ENCODE measurements around the gene MAD1L1.

DNA sequence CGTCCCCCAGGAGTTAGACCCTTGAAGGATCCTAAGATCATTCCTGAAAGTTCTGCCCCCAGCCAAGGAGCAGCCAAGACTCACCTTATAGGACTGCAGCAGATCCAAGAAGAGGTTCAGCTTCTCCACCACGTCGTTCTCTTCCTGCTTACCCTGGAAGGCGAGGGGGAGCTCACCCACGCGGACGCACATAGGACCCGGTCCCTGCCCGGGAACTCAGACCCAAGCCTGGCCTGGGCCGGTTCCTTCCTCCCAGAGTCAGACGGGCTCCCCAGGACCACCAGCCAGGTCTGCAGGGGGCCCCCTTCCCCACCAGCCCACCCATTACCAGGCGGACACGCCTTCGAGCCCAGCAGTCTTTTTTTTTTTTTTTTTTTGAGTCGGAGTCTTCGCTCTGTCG lies 24.9 kb upstream of the MAD1L1 start:
- TF ChIP-seq TCF12 (IDR thresholded peaks at IDR 0.05; ENCODE audit: low read depth, low read length), result no peak
- no peak for TF ChIP-seq TAF7 (optimal IDR thresholded peaks at IDR 0.05; ENCODE audit: borderline replicate concordance, low read depth, low read length)
- no peak for TF ChIP-seq SP2 (IDR thresholded peaks at IDR 0.05; ENCODE audit: low read length)
